22Rv1 (cell line): Measurements from ENCODE around the gene AMT.

Experiments
- ZFX ChIP-seq: fragments of 450-650 bp; IDR thresholded peaks from 2 replicates; pipeline ENCODE4 v1.6.1; 2017; ENCODE audit warnings: antibody characterized with exemption, borderline replicate concordance
- TF ChIP-seq, protein P1 (sequence below): fragments of 450-650 bp; IDR thresholded peaks from 2 replicates; pipeline ENCODE4 v1.5.1; 2017; ENCODE audit warnings: mild to moderate bottlenecking

- TF ChIP-seq, protein P1, sequence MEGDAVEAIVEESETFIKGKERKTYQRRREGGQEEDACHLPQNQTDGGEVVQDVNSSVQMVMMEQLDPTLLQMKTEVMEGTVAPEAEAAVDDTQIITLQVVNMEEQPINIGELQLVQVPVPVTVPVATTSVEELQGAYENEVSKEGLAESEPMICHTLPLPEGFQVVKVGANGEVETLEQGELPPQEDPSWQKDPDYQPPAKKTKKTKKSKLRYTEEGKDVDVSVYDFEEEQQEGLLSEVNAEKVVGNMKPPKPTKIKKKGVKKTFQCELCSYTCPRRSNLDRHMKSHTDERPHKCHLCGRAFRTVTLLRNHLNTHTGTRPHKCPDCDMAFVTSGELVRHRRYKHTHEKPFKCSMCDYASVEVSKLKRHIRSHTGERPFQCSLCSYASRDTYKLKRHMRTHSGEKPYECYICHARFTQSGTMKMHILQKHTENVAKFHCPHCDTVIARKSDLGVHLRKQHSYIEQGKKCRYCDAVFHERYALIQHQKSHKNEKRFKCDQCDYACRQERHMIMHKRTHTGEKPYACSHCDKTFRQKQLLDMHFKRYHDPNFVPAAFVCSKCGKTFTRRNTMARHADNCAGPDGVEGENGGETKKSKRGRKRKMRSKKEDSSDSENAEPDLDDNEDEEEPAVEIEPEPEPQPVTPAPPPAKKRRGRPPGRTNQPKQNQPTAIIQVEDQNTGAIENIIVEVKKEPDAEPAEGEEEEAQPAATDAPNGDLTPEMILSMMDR = no peak
- no peak for TF ChIP-seq ZFX
These were observed 38.7 kb upstream of the AMT start for GRCh38 chr3:49460956-49461355.
